Upper lobe of left lung (tissue), 4 donors: ENCODE results near the gene IFI30.

Source experiments
- POLR2A ChIP-seq, 4 donors: fragments of 450-650 bp; IDR thresholded peaks; one replicate each; pipeline ENCODE4 v1.5.1; 2016 to 2017; ENCODE audit warnings: antibody characterized with exemption in 4 of 4, mild to moderate bottlenecking in 2 of 4
- TF ChIP-seq, protein P1 (sequence below), 6 experiments: fragments of 450-650 bp in 4 of 6; fragments of 200-600 bp in 2 of 6; sonication (generic) in 2 of 6; IDR thresholded peaks; one replicate each; pipeline ENCODE4 v1.5.1; 2016 to 2019; ENCODE audit warnings: antibody characterized with exemption in 6 of 6

DNA sequence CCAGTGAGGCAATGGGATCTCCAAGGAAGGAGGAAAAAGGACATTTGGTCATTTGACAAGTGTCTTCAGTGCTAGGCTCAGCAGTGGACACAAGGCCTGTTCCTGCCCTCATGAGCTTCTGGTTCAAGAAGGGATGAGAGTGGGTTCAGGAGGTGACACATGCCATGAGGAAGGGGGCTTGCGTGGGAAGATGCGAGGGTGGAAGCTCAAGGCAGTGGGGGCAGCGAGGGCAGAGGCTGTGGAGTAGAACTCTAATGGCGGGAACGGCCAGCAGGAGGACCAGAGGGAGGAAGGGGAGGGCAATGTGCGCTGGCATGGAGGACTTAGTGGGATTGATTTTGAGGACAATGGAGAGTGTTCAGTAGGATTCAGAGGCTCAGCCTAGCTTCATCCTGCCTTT is 17.3 kb upstream of the IFI30 start:
- TF ChIP-seq, protein P1, sequence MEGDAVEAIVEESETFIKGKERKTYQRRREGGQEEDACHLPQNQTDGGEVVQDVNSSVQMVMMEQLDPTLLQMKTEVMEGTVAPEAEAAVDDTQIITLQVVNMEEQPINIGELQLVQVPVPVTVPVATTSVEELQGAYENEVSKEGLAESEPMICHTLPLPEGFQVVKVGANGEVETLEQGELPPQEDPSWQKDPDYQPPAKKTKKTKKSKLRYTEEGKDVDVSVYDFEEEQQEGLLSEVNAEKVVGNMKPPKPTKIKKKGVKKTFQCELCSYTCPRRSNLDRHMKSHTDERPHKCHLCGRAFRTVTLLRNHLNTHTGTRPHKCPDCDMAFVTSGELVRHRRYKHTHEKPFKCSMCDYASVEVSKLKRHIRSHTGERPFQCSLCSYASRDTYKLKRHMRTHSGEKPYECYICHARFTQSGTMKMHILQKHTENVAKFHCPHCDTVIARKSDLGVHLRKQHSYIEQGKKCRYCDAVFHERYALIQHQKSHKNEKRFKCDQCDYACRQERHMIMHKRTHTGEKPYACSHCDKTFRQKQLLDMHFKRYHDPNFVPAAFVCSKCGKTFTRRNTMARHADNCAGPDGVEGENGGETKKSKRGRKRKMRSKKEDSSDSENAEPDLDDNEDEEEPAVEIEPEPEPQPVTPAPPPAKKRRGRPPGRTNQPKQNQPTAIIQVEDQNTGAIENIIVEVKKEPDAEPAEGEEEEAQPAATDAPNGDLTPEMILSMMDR (IDR thresholded peaks at IDR 0.05) = no peak
- no peak for TF ChIP-seq POLR2A (IDR thresholded peaks at IDR 0.05)
